RPMI8226 (cell line): ENCODE results near the gene EIF3K.

ENCODE experiments used
- DNase-seq: peaks from one replicate; pipeline ENCODE4 v3.0.0-alpha.2; 2015

Gene EIF3K

GRCh38 chr19:38669552-38669951 lies 50.6 kb downstream of the EIF3K start:
- no peak for DNase-seq

- no peak for DNase-seq
Measured at GRCh38 chr19:38670921-38671398, 52.0 kb downstream of the EIF3K start.

GRCh38 chr19:38671654-38672053 lies 52.7 kb downstream of the EIF3K start:
- DNase-seq, result no peak

GRCh38 chr19:38673030-38673429 lies 54.0 kb downstream of the EIF3K start:
- DNase-seq, result no peak

- no peak for DNase-seq
Measured at GRCh38 chr19:38674388-38675171, 55.6 kb downstream of the EIF3K start.

- no peak for DNase-seq
Measured at GRCh38 chr19:38675611-38676010, 56.6 kb downstream of the EIF3K start.

GRCh38 chr19:38676023-38676877 lies 57.3 kb downstream of the EIF3K start:
- no peak for DNase-seq

- no peak for DNase-seq
Measured at GRCh38 chr19:38676878-38677646, 58.1 kb downstream of the EIF3K start.

- DNase-seq, result no peak
Measured at GRCh38 chr19:38678217-38678890, 59.4 kb downstream of the EIF3K start.

GRCh38 chr19:38678891-38679494 lies 60.0 kb downstream of the EIF3K start:
- DNase-seq, result no peak

GRCh38 chr19:38679839-38680238 lies 60.9 kb downstream of the EIF3K start:
- no peak for DNase-seq

GRCh38 chr19:38682195-38682867 lies 63.3 kb downstream of the EIF3K start:
- no peak for DNase-seq

GRCh38 chr19:38682872-38683392 lies 63.9 kb downstream of the EIF3K start:
- no peak for DNase-seq

GRCh38 chr19:38683393-38684077 lies 64.5 kb downstream of the EIF3K start:
- peak; percentile 85 for DNase-seq

GRCh38 chr19:38684078-38684861 lies 65.3 kb downstream of the EIF3K start:
- DNase-seq, result peak; percentile 70

GRCh38 chr19:38684862-38685665 lies 66.1 kb downstream of the EIF3K start:
- no peak for DNase-seq

GRCh38 chr19:38685666-38686529 lies 66.9 kb downstream of the EIF3K start:
- peak; percentile 32 for DNase-seq

GRCh38 chr19:38686530-38686888 lies 67.5 kb downstream of the EIF3K start:
- no peak for DNase-seq
